Measurements from ENCODE around the gene BCORL1. TPM values are rescaled to one million over a fixed set of nuclear protein-coding genes. Genes with fewer than 3 reads are reported as not detected.
A peak's percentile ranks its signal among the peaks of the same experiment; 100 is the strongest.

Gene BCORL1
- total RNA-seq, 1 experiment from 2014 or later: 0.13 TPM

- Histone ChIP-seq H3K27me3 (no peaks in the 10 kb centered on the region), H3K4me3 (peak overlapping the region; percentile 31), H3K9me3 (no peaks in the 10 kb centered on the region), H3K36me3 (no peaks in the 10 kb centered on the region)
- DNase-seq: peak; percentile 48
These were observed 25.0 kb upstream of the BCORL1 start for GRCh38 chrX:129957241-129958082.

GRCh38 chrX:129958083-129958465, 24.4 kb upstream of the BCORL1 start:
- Histone ChIP-seq H3K36me3 (no peaks in the 10 kb centered on the region), H3K27me3 (no peaks in the 10 kb centered on the region), H3K9me3 (no peaks in the 10 kb centered on the region), H3K4me3 (no peak overlapping the region)
- no peak for DNase-seq

GRCh38 chrX:129958814-129959492, 23.5 kb upstream of the BCORL1 start:
- Histone ChIP-seq H3K36me3 (no peaks in the 10 kb centered on the region), H3K27me3 (no peaks in the 10 kb centered on the region), H3K9me3 (no peaks in the 10 kb centered on the region), H3K4me3 (no peak overlapping the region)
- DNase-seq: no peak

- H3K4me3 ChIP-seq: no peak overlapping the region
- H3K9me3 ChIP-seq: no peaks in the 10 kb centered on the region
- no peaks in the 10 kb centered on the region for H3K36me3 ChIP-seq
- no peak for DNase-seq
- H3K27me3 ChIP-seq: no peaks in the 10 kb centered on the region
These were observed 23.0 kb upstream of the BCORL1 start for GRCh38 chrX:129959493-129959832.

GRCh38 chrX:129961180-129962083, 21.0 kb upstream of the BCORL1 start:
- Histone ChIP-seq H3K27me3 (no peaks in the 10 kb centered on the region), H3K4me3 (no peak overlapping the region), H3K36me3 (no peaks in the 10 kb centered on the region), H3K9me3 (no peaks in the 10 kb centered on the region)
- peak; percentile 34 for DNase-seq

GRCh38 chrX:129963729-129964128, 18.7 kb upstream of the BCORL1 start:
- no peak for DNase-seq
- H3K4me3 ChIP-seq: no peak overlapping the region
- H3K9me3 ChIP-seq: no peaks in the 10 kb centered on the region
- H3K27me3 ChIP-seq: no peaks in the 10 kb centered on the region
- H3K36me3 ChIP-seq: no peaks in the 10 kb centered on the region

- no peak overlapping the region for H3K4me3 ChIP-seq
- no peak for DNase-seq
- no peaks in the 10 kb centered on the region for H3K36me3 ChIP-seq
- no peaks in the 10 kb centered on the region for H3K27me3 ChIP-seq
- H3K9me3 ChIP-seq: no peaks in the 10 kb centered on the region
These were observed 17.3 kb upstream of the BCORL1 start for GRCh38 chrX:129965166-129965565.

GRCh38 chrX:129968968-129969367, 13.5 kb upstream of the BCORL1 start:
- DNase-seq: no peak
- Histone ChIP-seq H3K27me3 (no peaks in the 10 kb centered on the region), H3K4me3 (no peak overlapping the region), H3K36me3 (no peaks in the 10 kb centered on the region), H3K9me3 (no peaks in the 10 kb centered on the region)

GRCh38 chrX:129976441-129976840, 6.0 kb upstream of the BCORL1 start:
- Histone ChIP-seq H3K36me3 (no peaks in the 10 kb centered on the region), H3K4me3 (no peak overlapping the region), H3K27me3 (no peaks in the 10 kb centered on the region), H3K9me3 (no peaks in the 10 kb centered on the region)
- no peak for DNase-seq

GRCh38 chrX:129979207-129979920, 3.1 kb upstream of the BCORL1 start:
- Histone ChIP-seq H3K9me3 (no peaks in the 10 kb centered on the region), H3K27me3 (no peaks in the 10 kb centered on the region), H3K4me3 (no peak overlapping the region), H3K36me3 (no peaks in the 10 kb centered on the region)
- DNase-seq: no peak

GRCh38 chrX:129980001-129980401, 2.4 kb upstream of the BCORL1 start:
- Histone ChIP-seq H3K9me3 (no peaks in the 10 kb centered on the region), H3K36me3 (no peaks in the 10 kb centered on the region), H3K4me3 (no peak overlapping the region), H3K27me3 (no peaks in the 10 kb centered on the region)
- DNase-seq: no peak

- no peaks in the 10 kb centered on the region for H3K27me3 ChIP-seq
- H3K9me3 ChIP-seq: no peaks in the 10 kb centered on the region
- peak overlapping the region; percentile 40 for H3K4me3 ChIP-seq
- no peaks in the 10 kb centered on the region for H3K36me3 ChIP-seq
- peak; percentile 57 for DNase-seq
These were observed 1.8 kb upstream of the BCORL1 start for GRCh38 chrX:129980540-129981199.

GRCh38 chrX:129981200-129981553, 1.3 kb upstream of the BCORL1 start:
- Histone ChIP-seq H3K4me3 (peak overlapping the region; percentile 40), H3K9me3 (no peaks in the 10 kb centered on the region), H3K36me3 (no peaks in the 10 kb centered on the region), H3K27me3 (no peaks in the 10 kb centered on the region)
- DNase-seq: no peak

- H3K27me3 ChIP-seq: no peaks in the 10 kb centered on the region
- H3K36me3 ChIP-seq: no peaks in the 10 kb centered on the region
- DNase-seq: no peak
- peak overlapping the region; percentile 40 for H3K4me3 ChIP-seq
- no peaks in the 10 kb centered on the region for H3K9me3 ChIP-seq
These were observed 609 bp upstream of the BCORL1 start for GRCh38 chrX:129981752-129982299.

GRCh38 chrX:129983575-129984110, 1.2 kb downstream of the BCORL1 start:
- DNase-seq: peak; percentile 12
- Histone ChIP-seq H3K27me3 (no peaks in the 10 kb centered on the region), H3K9me3 (no peaks in the 10 kb centered on the region), H3K4me3 (no peak overlapping the region), H3K36me3 (no peaks in the 10 kb centered on the region)

Measured in MG63 (cell line).